ENCODE data around the gene PIK3CG. TPM values are rescaled to one million over a fixed set of nuclear protein-coding genes. Genes with fewer than 3 reads are reported as not detected.

Gene PIK3CG
- total RNA-seq, 3 donors from 2014 or later (not counting 1 experiment from before 2014, with no cell fraction given), result 64.9 to 83.3 (median 78.2) TPM

- 68% methylated on average over 5 of the region's 6 CpGs for WGBS (ENCODE audit: insufficient coverage)
- intact Hi-C loops (cut with micrococcal nuclease), result no loop called here
Measured at GRCh38 chr7:106855540-106856132, 9.4 kb upstream of the PIK3CG start.

GRCh38 chr7:106858618-106859532 lies 6.2 kb upstream of the PIK3CG start:
- no peak for TF ChIP-seq CTCF (IDR thresholded peaks at IDR 0.05)
- Mint-ChIP-seq H3K9me3 (no peaks in the 10 kb centered on the region), H3K4me1 (peaks cover 46 to 52% of the 10 kb centered on the region in 2 donors), H3K4me3 (no peak overlapping the region), H3K36me3 (no peaks in the 10 kb centered on the region), H3K27me3 (ENCODE audit: low read depth in 2 of 2) (no peaks in the 10 kb centered on the region), H3K27ac (peak overlapping the region in 1 of 2 donors; percentile 30)
- intact Hi-C loops (cut with micrococcal nuclease), result no loop called here
- Histone ChIP-seq H3K27ac (ENCODE audit: low read length) (no peak overlapping the region), H3K9me3 (ENCODE audit: control insufficient read depth, insufficient read depth, low read length) (no peaks in the 10 kb centered on the region), H3K36me3 (ENCODE audit: control insufficient read depth, insufficient read depth, low read length) (no peaks in the 10 kb centered on the region), H3K4me3 (ENCODE audit: low read length) (no peak overlapping the region), H3K4me1 (ENCODE audit: control insufficient read depth, insufficient read depth, low read length) (peaks cover 15% of the 10 kb centered on the region), H3K27me3 (ENCODE audit: control insufficient read depth, insufficient read depth, low read length) (no peaks in the 10 kb centered on the region)
- WGBS (ENCODE audit: insufficient coverage), result 78% methylated on average over 10 of the region's 10 CpGs
- ATAC-seq (no peak), DNase-seq (no peak)

More at GRCh38 chr7:106855540-106856132, 9.4 kb upstream of the PIK3CG start:
- Mint-ChIP-seq H3K27ac (no peak overlapping the region), H3K27me3 (ENCODE audit: low read depth in 2 of 2) (no peaks in the 10 kb centered on the region), H3K9me3 (no peaks in the 10 kb centered on the region), H3K4me3 (no peak overlapping the region), H3K4me1 (peaks cover 16 to 23% of the 10 kb centered on the region in 2 donors), H3K36me3 (no peaks in the 10 kb centered on the region)
- Histone ChIP-seq H3K27ac (ENCODE audit: low read length) (no peak overlapping the region), H3K9me3 (ENCODE audit: control insufficient read depth, insufficient read depth, low read length) (no peaks in the 10 kb centered on the region), H3K4me3 (ENCODE audit: low read length) (no peak overlapping the region), H3K27me3 (ENCODE audit: control insufficient read depth, insufficient read depth, low read length) (no peaks in the 10 kb centered on the region), H3K4me1 (ENCODE audit: control insufficient read depth, insufficient read depth, low read length) (peaks cover 4% of the 10 kb centered on the region), H3K36me3 (ENCODE audit: control insufficient read depth, insufficient read depth, low read length) (no peaks in the 10 kb centered on the region)
- DNase-seq, result no peak
- TF ChIP-seq CTCF (IDR thresholded peaks at IDR 0.05), result no peak
- no peak for ATAC-seq

- Histone ChIP-seq H3K27me3 (ENCODE audit: control insufficient read depth, insufficient read depth, low read length) (no peaks in the 10 kb centered on the region), H3K9me3 (ENCODE audit: control insufficient read depth, insufficient read depth, low read length) (no peaks in the 10 kb centered on the region), H3K36me3 (ENCODE audit: control insufficient read depth, insufficient read depth, low read length) (peaks cover 2% of the 10 kb centered on the region), H3K4me1 (ENCODE audit: control insufficient read depth, insufficient read depth, low read length) (peaks cover 26% of the 10 kb centered on the region), H3K27ac (ENCODE audit: low read length) (peak overlapping the region; percentile 93), H3K4me3 (ENCODE audit: low read length) (no peak overlapping the region)
- ATAC-seq (no peak), DNase-seq (no peak)
- Mint-ChIP-seq H3K27ac (peak overlapping the region; percentile 92 to 97), H3K36me3 (no peaks in the 10 kb centered on the region), H3K9me3 (no peaks in the 10 kb centered on the region), H3K27me3 (ENCODE audit: low read depth in 2 of 2) (no peaks in the 10 kb centered on the region), H3K4me3 (peak overlapping the region; percentile 53), H3K4me1 (peaks cover 80 to 82% of the 10 kb centered on the region in 2 donors)
- no peak for TF ChIP-seq CTCF (IDR thresholded peaks at IDR 0.05)
- intact Hi-C loops (cut with micrococcal nuclease), result loop anchor here (10.0 kb wide), 1 partner anchor 882 kb away; the partner anchor contains the start of gene CBLL1
- WGBS (ENCODE audit: insufficient coverage), result 82% methylated on average over 7 of the region's 8 CpGs
Measured at GRCh38 chr7:106862317-106863089, 2.6 kb upstream of the PIK3CG start.
